Mucosa of descending colon (tissue), 3 donors: Measurements from ENCODE around the gene SERPINA3. TPM values are rescaled to one million over a fixed set of nuclear protein-coding genes. Genes with fewer than 3 reads are reported as not detected.

Experiments used
- ATAC-seq: fragments of 200-7000 bp; cut with Tn5 transposase; one replicate; pipeline ENCODE4 v1.9.1; 2020; ENCODE audit warnings: mild to moderate bottlenecking, moderate library complexity
- DNase-seq, 3 donors: peaks; one replicate each; pipeline ENCODE4 v3.0.0-alpha.2; 2020
- H3K36me3 ChIP-seq: fragments of 200-600 bp; one replicate; pipeline ENCODE4 v1.8.0; 2021; ENCODE audit warnings: low read depth, mild to moderate bottlenecking
- H3K4me1 ChIP-seq: fragments of 200-600 bp; one replicate; pipeline ENCODE4 v1.8.0; 2021; ENCODE audit warnings: low read depth, mild to moderate bottlenecking
- H3K4me3 ChIP-seq: fragments of 200-600 bp; one replicate; pipeline ENCODE4 v1.8.0; 2021; ENCODE audit warnings: mild to moderate bottlenecking
- H3K9me3 ChIP-seq: fragments of 200-600 bp; one replicate; pipeline ENCODE4 v1.8.0; 2021; ENCODE audit warnings: mild to moderate bottlenecking
- intact Hi-C, 2 donors: fragments of 100-400 bp; cut with DNase I in 1 of 2; cut with micrococcal nuclease in 1 of 2; formaldehyde crosslinking; loops; one replicate each; pipeline versions ENCODE4 v1.11.0 to v1.11.1; 2022; cut with DNase I, micrococcal nuclease
- total RNA-seq, 3 donors: library from RNA; stranded (reverse); fragmentation: NEBNext Ultra II Directional in 2 of 3; extraction: Animal tissue kit (Norgen Biotek cat#: 25700) in 2 of 3; gene quantifications; one replicate each; pipeline versions ENCODE4 v1.2.1 to v1.2.4, GENCODE V29; 2021 to 2023
- TF ChIP-seq, protein P1 (sequence below): fragments of 200-600 bp; IDR thresholded peaks from one replicate; pipeline ENCODE4 v1.8.0; 2022; ENCODE audit warnings: antibody characterized with exemption, mild to moderate bottlenecking
- donor health status: DM: no; HTN: no; CAD: no; lungs with moderate emphysema.
- donor health status: DM: no; HTN: no; CAD: no.
- donor health status: DM: no; HTN: yes; CAD: no.

SERPINA3 gene
- total RNA-seq, 3 donors from 2014 or later, result 3.1 to 43.9 (median 41.3) TPM

DNA sequence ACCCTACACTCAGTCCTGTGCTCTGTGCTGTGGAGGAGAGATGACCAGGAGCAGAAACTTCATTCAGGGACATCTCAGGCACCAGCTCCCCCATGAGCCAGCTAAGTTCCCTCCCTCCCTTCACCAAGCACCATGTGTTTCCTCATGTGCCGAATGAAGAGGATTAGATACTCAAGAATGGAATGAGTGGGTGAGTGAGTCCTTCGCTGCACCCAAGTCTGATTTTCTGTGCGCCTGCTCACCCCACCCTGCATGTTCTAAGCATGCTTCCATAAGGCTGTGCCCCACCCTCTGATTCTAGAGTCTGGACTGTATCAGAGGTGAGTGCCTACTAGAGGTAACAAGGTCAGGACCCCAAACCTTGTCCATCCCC, 18.8 kb upstream of the SERPINA3 start:
- intact Hi-C loops, result no loop called here
- TF ChIP-seq, protein P1, sequence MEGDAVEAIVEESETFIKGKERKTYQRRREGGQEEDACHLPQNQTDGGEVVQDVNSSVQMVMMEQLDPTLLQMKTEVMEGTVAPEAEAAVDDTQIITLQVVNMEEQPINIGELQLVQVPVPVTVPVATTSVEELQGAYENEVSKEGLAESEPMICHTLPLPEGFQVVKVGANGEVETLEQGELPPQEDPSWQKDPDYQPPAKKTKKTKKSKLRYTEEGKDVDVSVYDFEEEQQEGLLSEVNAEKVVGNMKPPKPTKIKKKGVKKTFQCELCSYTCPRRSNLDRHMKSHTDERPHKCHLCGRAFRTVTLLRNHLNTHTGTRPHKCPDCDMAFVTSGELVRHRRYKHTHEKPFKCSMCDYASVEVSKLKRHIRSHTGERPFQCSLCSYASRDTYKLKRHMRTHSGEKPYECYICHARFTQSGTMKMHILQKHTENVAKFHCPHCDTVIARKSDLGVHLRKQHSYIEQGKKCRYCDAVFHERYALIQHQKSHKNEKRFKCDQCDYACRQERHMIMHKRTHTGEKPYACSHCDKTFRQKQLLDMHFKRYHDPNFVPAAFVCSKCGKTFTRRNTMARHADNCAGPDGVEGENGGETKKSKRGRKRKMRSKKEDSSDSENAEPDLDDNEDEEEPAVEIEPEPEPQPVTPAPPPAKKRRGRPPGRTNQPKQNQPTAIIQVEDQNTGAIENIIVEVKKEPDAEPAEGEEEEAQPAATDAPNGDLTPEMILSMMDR, result no peak
- Histone ChIP-seq H3K36me3 (no peaks in the 10 kb centered on the region), H3K4me1 (no peaks in the 10 kb centered on the region), H3K4me3 (no peak overlapping the region), H3K9me3 (no peaks in the 10 kb centered on the region)
- DNase-seq, result no peak
- ATAC-seq, result no peak

DNA sequence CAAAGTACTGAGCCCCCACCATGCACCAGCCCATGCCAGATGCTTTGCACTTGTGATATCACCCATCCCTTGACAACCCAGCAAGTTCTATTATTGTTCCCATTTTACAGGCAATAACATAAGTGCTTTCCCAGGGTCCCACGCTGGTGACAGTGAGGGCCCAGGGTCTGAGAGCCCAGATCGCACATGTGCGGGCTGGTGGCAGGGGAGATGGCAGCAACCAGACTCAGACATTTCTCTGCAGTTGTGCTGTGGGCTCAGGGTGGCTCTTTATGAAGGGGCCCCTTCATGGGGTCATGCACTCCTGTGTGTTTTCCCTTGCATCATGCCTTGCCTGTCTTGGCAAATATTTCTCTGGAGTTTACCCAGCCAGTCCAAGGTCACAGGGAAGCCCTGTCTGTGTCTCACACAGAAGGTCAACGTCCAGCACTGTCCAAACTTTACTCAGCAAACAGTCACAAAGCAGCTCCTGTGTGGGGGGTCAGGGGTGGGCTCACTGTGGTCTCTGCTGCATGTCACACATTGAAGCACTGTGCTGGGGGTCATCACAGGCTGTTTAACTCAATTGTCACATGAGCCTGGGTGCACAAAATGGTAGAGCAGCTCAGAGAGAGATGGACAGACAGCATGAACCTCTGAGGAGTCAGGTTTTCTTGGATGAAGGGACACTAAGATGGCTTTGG, 18.3 kb upstream of the SERPINA3 start:
- no peak for ATAC-seq
- Histone ChIP-seq H3K4me1 (peaks cover 5% of the 10 kb centered on the region), H3K4me3 (no peak overlapping the region), H3K9me3 (no peaks in the 10 kb centered on the region), H3K36me3 (no peaks in the 10 kb centered on the region)
- TF ChIP-seq, protein P1, result no peak
- intact Hi-C loops, result no loop called here
- DNase-seq, result no peak

DNA sequence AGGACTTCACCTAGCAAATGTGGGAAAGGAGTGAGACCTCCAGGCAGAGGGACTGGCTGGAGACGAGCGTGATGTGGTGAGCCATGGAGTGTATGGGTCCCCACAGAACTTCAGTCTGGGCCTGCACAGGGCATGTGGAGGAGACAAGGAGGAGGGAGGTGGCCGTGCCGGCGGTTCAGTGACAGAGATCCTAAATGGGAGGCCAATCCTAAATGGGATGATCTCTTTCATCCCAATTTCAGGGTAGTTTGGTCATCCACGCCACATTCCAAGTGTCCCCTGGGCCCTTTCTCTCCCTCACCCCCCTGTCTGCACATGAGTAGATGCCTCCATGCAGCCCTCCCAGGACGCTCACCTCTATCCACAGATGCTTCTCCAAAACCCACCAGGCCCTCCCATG, 17.8 kb upstream of the SERPINA3 start:
- peaks cover 10% of the 10 kb centered on the region for H3K4me1 ChIP-seq
- intact Hi-C loops, result no loop called here
- no peak for DNase-seq
- no peak overlapping the region for H3K4me3 ChIP-seq
- no peaks in the 10 kb centered on the region for H3K9me3 ChIP-seq
- TF ChIP-seq, protein P1, result no peak
- no peaks in the 10 kb centered on the region for H3K36me3 ChIP-seq
- ATAC-seq, result no peak

DNA sequence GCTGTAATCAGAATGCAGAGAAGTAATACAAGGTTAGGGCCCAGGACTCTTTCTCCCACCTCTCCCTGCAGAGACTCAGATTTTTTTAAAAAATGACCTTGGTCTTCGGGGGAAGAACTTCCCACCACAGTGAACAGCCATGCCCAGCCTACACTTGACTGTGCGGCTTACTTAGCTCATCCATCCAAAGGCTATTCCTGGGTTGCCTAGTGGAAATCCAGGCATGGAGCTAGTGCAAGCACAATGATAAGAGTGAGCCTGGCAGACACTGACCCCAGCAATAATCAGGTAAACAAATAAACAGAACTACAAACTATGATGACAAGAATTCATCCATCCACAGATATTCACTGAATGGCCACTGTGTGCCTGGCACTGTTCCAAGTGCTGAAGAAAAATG, 16.3 kb upstream of the SERPINA3 start:
- TF ChIP-seq, protein P1, result no peak
- Histone ChIP-seq H3K9me3 (no peaks in the 10 kb centered on the region), H3K4me3 (no peak overlapping the region), H3K4me1 (peaks cover 17% of the 10 kb centered on the region), H3K36me3 (no peaks in the 10 kb centered on the region)
- DNase-seq (no peak), ATAC-seq (no peak)
- intact Hi-C loops, result no loop called here

DNA sequence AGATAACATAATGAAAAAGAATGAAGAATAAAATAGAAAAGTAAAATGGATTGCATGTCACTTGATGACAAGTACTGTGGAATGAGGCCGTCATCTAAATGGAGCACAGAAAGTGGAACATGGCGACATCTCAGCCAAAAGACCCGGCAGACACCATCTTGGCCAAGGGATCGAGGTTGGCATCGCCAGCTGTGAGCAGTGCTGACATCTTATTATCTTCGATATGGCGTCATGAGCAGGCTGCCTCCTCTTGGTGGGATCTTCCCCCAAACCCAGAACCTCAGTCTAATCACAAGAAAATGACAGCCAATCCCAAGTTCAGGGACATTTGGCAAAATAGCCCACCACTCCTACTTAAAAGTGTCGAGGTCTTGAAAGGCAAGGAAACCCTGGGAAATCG, 15.8 kb upstream of the SERPINA3 start:
- Histone ChIP-seq H3K36me3 (no peaks in the 10 kb centered on the region), H3K4me1 (peaks cover 17% of the 10 kb centered on the region)

More for the DNA sequence above, 15.8 kb upstream of the SERPINA3 start:
- intact Hi-C loops, result no loop called here
- Histone ChIP-seq H3K4me3 (no peak overlapping the region), H3K9me3 (no peaks in the 10 kb centered on the region)
- ATAC-seq (no peak), DNase-seq (no peak)
- TF ChIP-seq, protein P1, result no peak
